ENCODE results near the gene VAMP2. TPM values are rescaled to one million over a fixed set of nuclear protein-coding genes. Genes with fewer than 3 reads are reported as not detected.
A peak's percentile ranks its signal among the peaks of the same experiment; 100 is the strongest.

VAMP2 gene
- total RNA-seq, 1 donor from 2014 or later, result 44.7 TPM

DNA sequence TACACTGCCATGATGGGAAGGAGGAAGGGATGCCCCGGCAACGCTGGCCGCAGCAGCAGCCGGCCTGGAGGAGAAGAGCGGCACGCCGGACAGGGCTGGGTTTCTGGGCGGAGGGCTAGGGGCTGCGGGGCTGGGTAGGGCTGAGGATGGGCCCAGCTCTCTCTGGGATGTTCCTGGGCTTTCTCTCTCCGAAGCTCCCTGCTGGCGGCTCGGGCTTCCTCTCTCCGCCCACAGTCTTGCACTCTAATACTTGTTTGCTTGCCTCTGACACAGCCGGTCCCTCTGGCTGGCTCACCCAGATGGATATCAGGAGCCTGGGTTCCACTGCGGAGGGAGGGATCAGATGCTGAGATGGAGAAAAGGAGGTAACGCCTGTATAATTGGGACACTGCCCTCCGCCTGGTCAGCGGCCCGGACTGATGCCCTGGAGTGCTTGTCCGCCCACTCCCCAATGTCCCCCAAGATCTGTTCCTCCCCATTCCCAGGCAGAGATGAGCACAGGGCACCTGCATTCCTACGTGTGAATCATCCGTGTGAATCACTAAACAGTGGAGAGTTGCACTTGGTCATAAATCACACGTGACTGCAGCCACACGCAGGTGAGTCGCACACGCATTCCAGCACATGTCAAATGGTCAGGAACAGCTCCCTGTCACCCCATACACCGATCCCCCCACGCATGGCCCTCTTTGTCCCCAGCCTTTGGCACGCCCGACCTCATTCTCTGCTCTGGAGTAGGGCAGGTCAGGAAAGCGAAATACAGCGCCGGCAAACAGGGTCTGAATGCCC lies 44.6 kb downstream of the VAMP2 start, which contains the start of gene ALOXE3:
Gene ALOXE3 (minus strand): TSS at position 535 of the 789 bp plus-strand sequence. CDS start 524 bp downstream, at position 11.
- Mint-ChIP-seq H3K4me1 (ENCODE audit: unreplicated experiment) (peaks cover 31% of the 10 kb centered on the region), H3K36me3 (peaks cover 5% of the 10 kb centered on the region), H3K4me3 (peak within 1 kb of the TSS; percentile 91), H3K27me3 (peaks cover 81% of the 10 kb centered on the region), H3K9me3 (no peaks in the 10 kb centered on the region), H3K27ac (peak within 1 kb of the TSS; percentile 98)
- DNase-seq (ENCODE audit: extremely low spot score, unreplicated experiment), result no peak
- TF ChIP-seq, protein P1, sequence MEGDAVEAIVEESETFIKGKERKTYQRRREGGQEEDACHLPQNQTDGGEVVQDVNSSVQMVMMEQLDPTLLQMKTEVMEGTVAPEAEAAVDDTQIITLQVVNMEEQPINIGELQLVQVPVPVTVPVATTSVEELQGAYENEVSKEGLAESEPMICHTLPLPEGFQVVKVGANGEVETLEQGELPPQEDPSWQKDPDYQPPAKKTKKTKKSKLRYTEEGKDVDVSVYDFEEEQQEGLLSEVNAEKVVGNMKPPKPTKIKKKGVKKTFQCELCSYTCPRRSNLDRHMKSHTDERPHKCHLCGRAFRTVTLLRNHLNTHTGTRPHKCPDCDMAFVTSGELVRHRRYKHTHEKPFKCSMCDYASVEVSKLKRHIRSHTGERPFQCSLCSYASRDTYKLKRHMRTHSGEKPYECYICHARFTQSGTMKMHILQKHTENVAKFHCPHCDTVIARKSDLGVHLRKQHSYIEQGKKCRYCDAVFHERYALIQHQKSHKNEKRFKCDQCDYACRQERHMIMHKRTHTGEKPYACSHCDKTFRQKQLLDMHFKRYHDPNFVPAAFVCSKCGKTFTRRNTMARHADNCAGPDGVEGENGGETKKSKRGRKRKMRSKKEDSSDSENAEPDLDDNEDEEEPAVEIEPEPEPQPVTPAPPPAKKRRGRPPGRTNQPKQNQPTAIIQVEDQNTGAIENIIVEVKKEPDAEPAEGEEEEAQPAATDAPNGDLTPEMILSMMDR (conservative IDR thresholded peaks at IDR 0.05), result no peak

- H3K36me3 Mint-ChIP-seq, result peaks cover 5% of the 10 kb centered on the region
- H3K4me1 Mint-ChIP-seq (ENCODE audit: unreplicated experiment), result peaks cover 30% of the 10 kb centered on the region
- peaks cover 81% of the 10 kb centered on the region for H3K27me3 Mint-ChIP-seq
- TF ChIP-seq, protein P1 (conservative IDR thresholded peaks at IDR 0.05), result no peak
- DNase-seq (ENCODE audit: extremely low spot score, unreplicated experiment), result no peak
- peak overlapping the region; percentile 98 for H3K27ac Mint-ChIP-seq
- no peaks in the 10 kb centered on the region for H3K9me3 Mint-ChIP-seq
- H3K4me3 Mint-ChIP-seq, result peak overlapping the region; percentile 91
Observed at GRCh38 chr17:8117367-8117979, 45.3 kb downstream of the VAMP2 start.

- Mint-ChIP-seq H3K4me3 (peak overlapping the region; percentile 63), H3K9me3 (no peaks in the 10 kb centered on the region), H3K36me3 (peaks cover 5% of the 10 kb centered on the region), H3K27ac (no peak overlapping the region), H3K27me3 (peaks cover 85% of the 10 kb centered on the region), H3K4me1 (ENCODE audit: unreplicated experiment) (peaks cover 30% of the 10 kb centered on the region)
- DNase-seq (ENCODE audit: extremely low spot score, unreplicated experiment), result no peak
- TF ChIP-seq, protein P1 (conservative IDR thresholded peaks at IDR 0.05), result no peak
Observed at GRCh38 chr17:8116776-8117175, 46.0 kb downstream of the VAMP2 start.

DNA sequence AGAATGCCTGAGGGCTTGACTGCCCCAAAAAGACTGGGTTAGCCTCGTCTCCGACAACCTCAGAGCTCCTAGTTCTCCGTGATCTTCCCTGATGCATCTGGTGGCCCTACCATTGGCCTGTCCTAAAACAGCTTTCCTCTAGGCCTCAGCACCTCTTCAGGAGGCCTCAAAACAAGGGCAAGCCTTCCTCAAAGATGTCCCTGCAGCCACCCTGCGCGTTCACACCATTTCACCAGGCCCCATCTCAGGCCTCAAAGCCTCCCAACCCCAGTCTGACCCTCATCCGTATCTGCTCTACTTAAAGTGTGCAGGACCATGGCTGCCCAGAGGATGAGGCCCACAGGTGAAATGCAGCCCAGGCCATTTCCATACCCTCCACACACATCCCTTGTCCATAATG lies 51.8 kb downstream of the VAMP2 start:
- Mint-ChIP-seq H3K27ac (peak overlapping the region; percentile 21), H3K4me3 (peak overlapping the region; percentile 72), H3K27me3 (peaks cover 82% of the 10 kb centered on the region), H3K36me3 (no peaks in the 10 kb centered on the region), H3K9me3 (no peaks in the 10 kb centered on the region), H3K4me1 (ENCODE audit: unreplicated experiment) (no peaks in the 10 kb centered on the region)
- TF ChIP-seq, protein P1 (conservative IDR thresholded peaks at IDR 0.05), result no peak
- no peak for DNase-seq (ENCODE audit: extremely low spot score, unreplicated experiment)

DNA sequence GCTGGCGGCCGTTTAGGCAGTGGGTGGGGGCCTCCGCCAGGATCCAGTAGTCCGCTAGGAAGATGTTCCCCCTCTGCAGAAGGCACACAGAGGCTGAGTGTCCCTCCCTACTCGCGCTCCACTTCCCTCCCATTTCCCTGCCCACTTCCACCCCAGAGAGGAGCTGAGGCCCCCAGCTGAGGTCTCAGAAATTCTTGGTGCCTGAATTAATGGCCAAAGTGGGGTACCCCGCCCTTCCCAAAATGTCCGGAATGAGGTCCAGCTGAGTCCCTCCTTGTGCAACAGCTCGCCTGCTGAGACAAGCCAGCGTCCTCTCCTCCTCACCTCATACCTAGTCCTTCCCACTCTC lies 52.3 kb downstream of the VAMP2 start:
- no peaks in the 10 kb centered on the region for H3K36me3 Mint-ChIP-seq
- H3K4me1 Mint-ChIP-seq (ENCODE audit: unreplicated experiment), result no peaks in the 10 kb centered on the region
- no peaks in the 10 kb centered on the region for H3K9me3 Mint-ChIP-seq
- no peak for DNase-seq (ENCODE audit: extremely low spot score, unreplicated experiment)
- H3K4me3 Mint-ChIP-seq, result peak overlapping the region; percentile 72
- H3K27me3 Mint-ChIP-seq, result peaks cover 82% of the 10 kb centered on the region
- no peak overlapping the region for H3K27ac Mint-ChIP-seq
- TF ChIP-seq, protein P1 (conservative IDR thresholded peaks at IDR 0.05), result peak; percentile 16
